ENCODE measurements around the gene MAP7D1. TPM values are rescaled to one million over a fixed set of nuclear protein-coding genes. Genes with fewer than 3 reads are reported as not detected.

MAP7D1 gene
- total and polyA plus RNA-seq, 2 donors (not counting 1 experiment from before 2014, with no cell fraction given), result 70.6 to 78.4 TPM

GRCh38 chr1:36108314-36108713, 47.6 kb upstream of the MAP7D1 start:
- Histone ChIP-seq H4K20me1 (ENCODE audit: control insufficient read depth, extremely low read depth, insufficient read depth, low read length) (no peaks in the 10 kb centered on the region), H3K27me3 (ENCODE audit: control insufficient read depth, insufficient read depth, low read length) (no peaks in the 10 kb centered on the region), H3K9me3 (ENCODE audit: control insufficient read depth, insufficient read depth, low read depth, low read length) (no peaks in the 10 kb centered on the region), H3K4me3 (replicated peaks in 1 of 4; ENCODE audit: control extremely low read depth in 1 of 4, insufficient read depth in 1 of 4, low read depth in 3 of 4, low read length in 4 of 4) (no peak overlapping the region), H3K9ac (ENCODE audit: insufficient read depth, low read length) (no peak overlapping the region), H2AFZ (ENCODE audit: low read length) (no peak overlapping the region), H3K36me3 (ENCODE audit: control insufficient read depth, insufficient read depth, low read length) (no peaks in the 10 kb centered on the region), H3K27ac (ENCODE audit: insufficient read depth, low read length) (no peak overlapping the region), H3K4me2 (ENCODE audit: extremely low read depth, insufficient read depth, low read length) (no peak overlapping the region), H3K79me2 (ENCODE audit: control insufficient read depth, insufficient read depth, low read length) (no peaks in the 10 kb centered on the region), H3K4me1 (ENCODE audit: control insufficient read depth, extremely low read depth, insufficient read depth, low read length) (peaks cover 3% of the 10 kb centered on the region)
- peak in 1 of 2 donors; percentile 70 for DNase-seq (ENCODE audit: low read depth in 2 of 2)
- TF ChIP-seq, protein P1, sequence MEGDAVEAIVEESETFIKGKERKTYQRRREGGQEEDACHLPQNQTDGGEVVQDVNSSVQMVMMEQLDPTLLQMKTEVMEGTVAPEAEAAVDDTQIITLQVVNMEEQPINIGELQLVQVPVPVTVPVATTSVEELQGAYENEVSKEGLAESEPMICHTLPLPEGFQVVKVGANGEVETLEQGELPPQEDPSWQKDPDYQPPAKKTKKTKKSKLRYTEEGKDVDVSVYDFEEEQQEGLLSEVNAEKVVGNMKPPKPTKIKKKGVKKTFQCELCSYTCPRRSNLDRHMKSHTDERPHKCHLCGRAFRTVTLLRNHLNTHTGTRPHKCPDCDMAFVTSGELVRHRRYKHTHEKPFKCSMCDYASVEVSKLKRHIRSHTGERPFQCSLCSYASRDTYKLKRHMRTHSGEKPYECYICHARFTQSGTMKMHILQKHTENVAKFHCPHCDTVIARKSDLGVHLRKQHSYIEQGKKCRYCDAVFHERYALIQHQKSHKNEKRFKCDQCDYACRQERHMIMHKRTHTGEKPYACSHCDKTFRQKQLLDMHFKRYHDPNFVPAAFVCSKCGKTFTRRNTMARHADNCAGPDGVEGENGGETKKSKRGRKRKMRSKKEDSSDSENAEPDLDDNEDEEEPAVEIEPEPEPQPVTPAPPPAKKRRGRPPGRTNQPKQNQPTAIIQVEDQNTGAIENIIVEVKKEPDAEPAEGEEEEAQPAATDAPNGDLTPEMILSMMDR (conservative IDR thresholded peaks at IDR 0.05 in 1 of 2, IDR thresholded peaks at IDR 0.05 in 1 of 2; ENCODE audit: low read depth in 1 of 2, low read length in 2 of 2), result no peak
- no peak for TF ChIP-seq EZH2 (IDR thresholded peaks at IDR 0.05; ENCODE audit: low read length, missing control alignments)

DNA sequence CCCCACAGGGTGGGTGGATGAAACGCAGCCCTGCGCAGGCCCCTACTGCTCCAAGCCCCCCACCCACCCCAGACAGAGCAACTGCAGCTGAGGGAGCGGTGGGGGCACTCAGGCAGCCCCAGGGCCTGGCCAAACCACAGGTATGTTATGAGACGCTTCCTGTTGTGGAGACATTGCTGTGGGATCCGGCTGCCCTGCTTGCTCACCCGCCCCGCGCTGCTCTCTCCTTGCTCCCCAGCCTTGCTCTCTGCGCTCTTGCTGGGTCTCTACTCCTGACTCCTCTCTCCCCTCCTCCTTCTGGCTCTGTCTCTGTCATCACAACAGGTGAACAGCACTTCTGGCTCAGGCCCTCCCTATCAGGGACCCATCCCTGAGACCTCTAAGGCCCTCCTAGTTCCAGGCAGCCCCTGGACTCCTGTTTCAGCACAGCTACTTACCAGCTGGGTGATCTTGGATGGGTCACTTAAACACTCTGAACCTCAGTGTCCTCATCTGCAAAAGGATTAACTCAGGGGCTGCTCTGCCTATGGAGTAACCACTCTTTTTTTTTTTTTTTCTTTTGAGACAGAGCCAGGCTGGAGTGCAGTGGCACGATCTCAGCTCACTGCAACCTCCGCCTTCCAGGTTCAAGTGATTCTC, 46.8 kb upstream of the MAP7D1 start:
- no peak overlapping the region for H3K9ac ChIP-seq (ENCODE audit: insufficient read depth, low read length)
- peak overlapping the region; percentile 28 for H3K27ac ChIP-seq (ENCODE audit: insufficient read depth, low read length)
- DNase-seq (ENCODE audit: low read depth in 2 of 2), result peak; percentile 25 to 91
- H3K4me1 ChIP-seq (ENCODE audit: control insufficient read depth, extremely low read depth, insufficient read depth, low read length), result peaks cover 3% of the 10 kb centered on the region
- no peaks in the 10 kb centered on the region for H3K9me3 ChIP-seq (ENCODE audit: control insufficient read depth, insufficient read depth, low read depth, low read length)
- no peak for TF ChIP-seq EZH2 (IDR thresholded peaks at IDR 0.05; ENCODE audit: low read length, missing control alignments)
- TF ChIP-seq, protein P1 (conservative IDR thresholded peaks at IDR 0.05 in 1 of 2, IDR thresholded peaks at IDR 0.05 in 1 of 2; ENCODE audit: low read depth in 1 of 2, low read length in 2 of 2), result no peak
- H3K27me3 ChIP-seq (ENCODE audit: control insufficient read depth, insufficient read depth, low read length), result no peaks in the 10 kb centered on the region
- H2AFZ ChIP-seq (ENCODE audit: low read length), result peak overlapping the region; percentile 24
- no peaks in the 10 kb centered on the region for H4K20me1 ChIP-seq (ENCODE audit: control insufficient read depth, extremely low read depth, insufficient read depth, low read length)
- no peak overlapping the region for H3K4me3 ChIP-seq (replicated peaks in 1 of 4; ENCODE audit: control extremely low read depth in 1 of 4, insufficient read depth in 1 of 4, low read depth in 3 of 4, low read length in 4 of 4)
- peak overlapping the region; percentile 15 for H3K4me2 ChIP-seq (ENCODE audit: extremely low read depth, insufficient read depth, low read length)
- H3K36me3 ChIP-seq (ENCODE audit: control insufficient read depth, insufficient read depth, low read length), result no peaks in the 10 kb centered on the region
- no peaks in the 10 kb centered on the region for H3K79me2 ChIP-seq (ENCODE audit: control insufficient read depth, insufficient read depth, low read length)

DNA sequence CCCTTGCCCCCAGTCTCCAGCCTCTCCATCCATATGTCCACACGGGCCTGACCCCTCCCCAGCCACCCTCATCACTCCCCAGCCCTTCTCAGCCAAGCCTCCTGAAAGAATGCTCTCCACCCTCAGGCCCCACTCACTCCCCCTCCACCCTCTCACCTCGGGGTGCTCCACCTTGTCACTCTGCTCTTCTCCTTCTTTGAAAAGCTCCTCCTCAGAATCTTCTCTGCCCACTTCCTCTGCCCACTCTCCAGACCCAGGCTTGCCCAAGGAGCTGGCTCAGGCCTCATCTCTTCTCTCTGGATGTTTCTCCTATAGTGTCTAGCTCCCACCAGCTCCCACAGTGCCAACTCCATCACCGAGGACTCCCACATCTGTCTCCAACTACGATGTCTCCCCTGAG, 44.8 kb upstream of the MAP7D1 start:
- Histone ChIP-seq H4K20me1 (ENCODE audit: control insufficient read depth, extremely low read depth, insufficient read depth, low read length) (no peaks in the 10 kb centered on the region), H3K4me3 (replicated peaks in 1 of 4; ENCODE audit: control extremely low read depth in 1 of 4, insufficient read depth in 1 of 4, low read depth in 3 of 4, low read length in 4 of 4) (no peak overlapping the region), H3K79me2 (ENCODE audit: control insufficient read depth, insufficient read depth, low read length) (no peaks in the 10 kb centered on the region), H3K4me2 (ENCODE audit: extremely low read depth, insufficient read depth, low read length) (no peak overlapping the region), H3K9ac (ENCODE audit: insufficient read depth, low read length) (no peak overlapping the region), H3K9me3 (ENCODE audit: control insufficient read depth, insufficient read depth, low read depth, low read length) (no peaks in the 10 kb centered on the region), H3K27me3 (ENCODE audit: control insufficient read depth, insufficient read depth, low read length) (no peaks in the 10 kb centered on the region), H2AFZ (ENCODE audit: low read length) (no peak overlapping the region), H3K36me3 (ENCODE audit: control insufficient read depth, insufficient read depth, low read length) (no peaks in the 10 kb centered on the region), H3K27ac (ENCODE audit: insufficient read depth, low read length) (no peak overlapping the region), H3K4me1 (ENCODE audit: control insufficient read depth, extremely low read depth, insufficient read depth, low read length) (peaks cover 9% of the 10 kb centered on the region)
- TF ChIP-seq EZH2 (IDR thresholded peaks at IDR 0.05; ENCODE audit: low read length, missing control alignments), result no peak
- DNase-seq (ENCODE audit: low read depth in 2 of 2), result no peak
